IMR-90 (cell line): ENCODE results near the gene HACE1.

Experiments
- CTCF ChIP-seq: conservative IDR thresholded peaks from 2 replicates; pipeline ENCODE4 v1.5.1; 2012; ENCODE audit warnings: mild to moderate bottlenecking, low read depth, low read length, improper control_type of control experiment
- RAD21 ChIP-seq: IDR thresholded peaks from 2 replicates; pipeline ENCODE4 v1.6.1; 2012; ENCODE audit warnings: low read length, improper control_type of control experiment
- SMC3 ChIP-seq: fragments of 150-350 bp; IDR thresholded peaks from 2 replicates; pipeline ENCODE4 v1.6.1; 2016; ENCODE audit warnings: low read depth, mild to moderate bottlenecking, antibody characterized with exemption, low read length, moderate library complexity

DNA sequence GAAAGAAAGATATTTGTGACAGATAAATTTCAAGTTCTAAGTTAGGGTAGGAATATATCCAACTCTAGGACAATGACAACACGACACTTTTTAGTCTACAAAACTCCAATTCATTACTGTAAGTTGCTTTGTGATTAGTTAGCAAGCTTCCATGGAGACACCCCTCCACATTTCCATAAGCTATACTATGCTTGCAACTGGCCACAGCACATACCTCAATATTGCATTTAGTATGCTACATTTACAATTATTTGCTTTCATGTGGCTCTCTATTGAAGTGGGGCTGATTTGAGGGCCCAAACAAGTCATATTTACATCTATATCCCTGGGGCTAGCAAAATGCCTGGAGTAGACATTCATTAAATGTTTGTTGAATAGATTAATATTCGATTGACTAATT is 129.3 kb downstream of the HACE1 start:
- TF ChIP-seq RAD21 (no peak), CTCF (no peak), SMC3 (no peak)
